Osteoblast (primary cell): Measurements from ENCODE around the gene POMP. TPM values are rescaled to one million over a fixed set of nuclear protein-coding genes. Genes with fewer than 3 reads are reported as not detected.
A peak's percentile ranks its signal among the peaks of the same experiment; 100 is the strongest.
"Not testable (repeated sequence)": the region's sequence is repeated elsewhere in the genome, so short reads cannot be mapped to it uniquely, and the experiment has no call there.

ENCODE experiments used
- DNase-seq: peaks from one replicate; pipeline ENCODE4 v3.0.0; 2011; ENCODE audit warnings: low spot score, mixed read lengths; ENCODE audit not compliant: insufficient read length; ENCODE audit errors: missing footprints
- H2AFZ ChIP-seq: 2 replicates; pipeline ENCODE4 v1.6.0; 2011; ENCODE audit warnings: mild to moderate bottlenecking, low read length
- H3K27ac ChIP-seq: 2 replicates; pipeline ENCODE4 v1.5.1; 2011; ENCODE audit warnings: mild to moderate bottlenecking, low read depth, low read length, moderate library complexity
- H3K27me3 ChIP-seq: 2 replicates; pipeline ENCODE4 v1.6.0; 2012; ENCODE audit warnings: mild to moderate bottlenecking, control low read depth, inconsistent platforms, low read length, moderate library complexity; ENCODE audit not compliant: insufficient read depth
- H3K36me3 ChIP-seq: 2 replicates; pipeline ENCODE4 v1.5.1; 2011; ENCODE audit warnings: mild to moderate bottlenecking, low read length, control low read depth, moderate library complexity; ENCODE audit not compliant: insufficient read depth
- H3K4me1 ChIP-seq: 2 replicates; pipeline ENCODE4 v1.5.1; 2011; ENCODE audit warnings: mild to moderate bottlenecking, low read length, control low read depth, moderate library complexity; ENCODE audit not compliant: insufficient read depth
- H3K4me2 ChIP-seq: 2 replicates; pipeline ENCODE4 v1.6.0; 2011; ENCODE audit warnings: mild to moderate bottlenecking, low read length; ENCODE audit not compliant: insufficient read depth
- H3K4me3 ChIP-seq: fragments of 200-600 bp; sonication (generic); 3 replicates; pipeline ENCODE4 v1.5.1; 2012; ENCODE audit warnings: mild to moderate bottlenecking, low read length, inconsistent platforms; ENCODE audit not compliant: insufficient read depth
- H3K79me2 ChIP-seq: 2 replicates; pipeline ENCODE4 v1.6.0; 2012; ENCODE audit warnings: mild to moderate bottlenecking, low read length, control low read depth, inconsistent platforms; ENCODE audit not compliant: insufficient read depth
- H3K9me3 ChIP-seq: 2 replicates; pipeline ENCODE4 v1.5.1; 2011; ENCODE audit warnings: low read depth, low read length, control low read depth
- H4K20me1 ChIP-seq: 2 replicates; pipeline ENCODE4 v1.6.0; 2012; ENCODE audit warnings: mild to moderate bottlenecking, low read length, control low read depth; ENCODE audit not compliant: insufficient read depth
- total RNA-seq: library from RNA; depleted of rRNA; stranded (reverse); fragments of >200 nt; gene quantifications from 2 replicates; pipeline ENCODE4 v1.2.3, GENCODE V29; 2012
- TF ChIP-seq, protein P1 (sequence below): IDR thresholded peaks from 2 replicates; pipeline ENCODE4 v1.5.1; 2011; ENCODE audit warnings: mild to moderate bottlenecking, low read depth, low read length, moderate library complexity; ENCODE audit errors: extremely low read depth

Gene POMP
- total RNA-seq, 1 donor, result 73.1 TPM

DNA sequence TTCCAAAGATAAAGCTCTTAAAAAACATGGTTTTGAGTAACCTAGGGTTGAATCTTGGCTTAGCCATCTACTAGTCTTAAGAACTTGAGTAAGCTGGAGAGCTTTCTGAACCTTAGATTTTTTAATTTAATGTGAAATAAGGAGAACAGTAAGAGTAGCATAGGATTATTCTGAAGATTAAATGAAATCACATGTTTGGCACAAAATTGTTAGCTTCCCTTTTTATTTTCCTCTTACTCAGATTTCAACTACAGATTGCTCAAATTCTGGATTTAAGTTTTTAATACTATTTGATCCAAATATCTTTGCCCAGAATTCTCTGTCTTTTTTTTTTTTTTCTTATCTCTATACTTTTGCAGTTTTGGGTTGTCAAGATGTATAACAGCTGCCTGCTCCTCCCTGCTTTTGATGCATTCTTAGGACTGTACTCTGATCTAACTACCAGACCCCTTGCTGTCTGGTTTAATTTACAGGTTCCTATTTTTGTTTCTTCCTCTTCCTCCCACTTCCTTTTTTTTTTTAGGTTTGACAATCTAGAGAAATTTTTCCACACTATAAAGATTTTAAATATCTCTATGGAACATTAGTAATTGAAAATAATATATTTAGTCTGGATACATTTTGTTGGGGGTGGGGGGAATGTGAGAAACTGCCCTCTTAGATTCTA lies 12.3 kb downstream of the POMP start:
- Histone ChIP-seq H3K4me3 (no peak overlapping the region), H3K9me3 (no peaks in the 10 kb centered on the region), H2AFZ (no peak overlapping the region), H3K27ac (no peak overlapping the region), H3K79me2 (peaks cover 36% of the 10 kb centered on the region), H3K27me3 (no peaks in the 10 kb centered on the region), H3K36me3 (peaks cover 89% of the 10 kb centered on the region), H3K4me2 (no peak overlapping the region), H3K4me1 (no peaks in the 10 kb centered on the region), H4K20me1 (peaks cover 15% of the 10 kb centered on the region)
- no peak for DNase-seq
- TF ChIP-seq, protein P1, sequence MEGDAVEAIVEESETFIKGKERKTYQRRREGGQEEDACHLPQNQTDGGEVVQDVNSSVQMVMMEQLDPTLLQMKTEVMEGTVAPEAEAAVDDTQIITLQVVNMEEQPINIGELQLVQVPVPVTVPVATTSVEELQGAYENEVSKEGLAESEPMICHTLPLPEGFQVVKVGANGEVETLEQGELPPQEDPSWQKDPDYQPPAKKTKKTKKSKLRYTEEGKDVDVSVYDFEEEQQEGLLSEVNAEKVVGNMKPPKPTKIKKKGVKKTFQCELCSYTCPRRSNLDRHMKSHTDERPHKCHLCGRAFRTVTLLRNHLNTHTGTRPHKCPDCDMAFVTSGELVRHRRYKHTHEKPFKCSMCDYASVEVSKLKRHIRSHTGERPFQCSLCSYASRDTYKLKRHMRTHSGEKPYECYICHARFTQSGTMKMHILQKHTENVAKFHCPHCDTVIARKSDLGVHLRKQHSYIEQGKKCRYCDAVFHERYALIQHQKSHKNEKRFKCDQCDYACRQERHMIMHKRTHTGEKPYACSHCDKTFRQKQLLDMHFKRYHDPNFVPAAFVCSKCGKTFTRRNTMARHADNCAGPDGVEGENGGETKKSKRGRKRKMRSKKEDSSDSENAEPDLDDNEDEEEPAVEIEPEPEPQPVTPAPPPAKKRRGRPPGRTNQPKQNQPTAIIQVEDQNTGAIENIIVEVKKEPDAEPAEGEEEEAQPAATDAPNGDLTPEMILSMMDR, result no peak

DNA sequence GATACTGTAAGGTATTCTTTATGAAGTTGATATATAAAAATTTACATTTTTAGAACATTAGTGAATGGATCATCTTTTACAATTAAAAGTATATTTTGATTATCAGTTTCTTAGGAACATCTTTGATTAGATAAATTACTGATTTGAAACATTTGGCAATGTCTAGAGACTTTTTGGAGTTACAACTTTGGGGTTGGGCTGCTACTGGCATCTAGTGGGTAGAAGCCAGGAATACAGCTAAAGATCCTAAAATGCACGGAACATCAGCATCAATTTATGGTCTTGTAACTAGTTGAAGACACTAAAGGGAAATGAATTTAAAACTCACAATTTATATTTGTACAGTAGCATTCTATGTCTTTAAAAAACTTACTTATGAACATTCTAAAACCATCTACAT lies 19.9 kb downstream of the POMP start:
- Histone ChIP-seq H3K27ac (no peak overlapping the region), H2AFZ (no peak overlapping the region), H3K4me2 (no peak overlapping the region), H3K4me1 (no peaks in the 10 kb centered on the region), H3K27me3 (no peaks in the 10 kb centered on the region), H4K20me1 (peaks cover 4% of the 10 kb centered on the region), H3K4me3 (no peak overlapping the region), H3K79me2 (peaks cover 3% of the 10 kb centered on the region), H3K9me3 (no peaks in the 10 kb centered on the region), H3K36me3 (peaks cover 39% of the 10 kb centered on the region)
- DNase-seq, result no peak
- TF ChIP-seq, protein P1, result peak; percentile 29

DNA sequence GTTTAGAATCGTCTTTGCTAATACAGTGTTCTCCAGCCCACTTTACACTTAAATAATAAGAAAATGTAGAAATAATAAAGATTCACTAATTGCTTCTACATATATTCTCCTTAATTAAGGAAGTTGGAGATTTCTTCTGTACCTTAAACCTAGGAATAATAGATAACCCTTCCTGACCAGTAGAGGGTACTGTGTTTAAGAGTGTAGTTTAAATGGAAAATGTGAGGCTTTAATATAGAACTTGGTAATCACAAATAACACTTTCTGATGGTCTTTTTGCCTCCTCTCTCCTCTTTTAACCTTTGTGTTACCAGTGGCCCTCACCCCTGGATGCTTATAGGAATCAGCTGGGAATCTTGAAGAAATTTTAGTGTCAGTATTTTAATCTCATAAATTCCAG lies 20.7 kb downstream of the POMP start:
- no peak overlapping the region for H2AFZ ChIP-seq
- no peaks in the 10 kb centered on the region for H3K9me3 ChIP-seq
- H3K4me2 ChIP-seq, result no peak overlapping the region
- H3K4me3 ChIP-seq, result no peak overlapping the region
- H3K4me1 ChIP-seq, result no peaks in the 10 kb centered on the region
- H3K27me3 ChIP-seq, result no peaks in the 10 kb centered on the region
- H3K36me3 ChIP-seq, result peaks cover 31% of the 10 kb centered on the region
- TF ChIP-seq, protein P1, result peak; percentile 44
- no peak for DNase-seq
- H3K79me2 ChIP-seq, result no peaks in the 10 kb centered on the region
- no peak overlapping the region for H3K27ac ChIP-seq
- peaks cover 4% of the 10 kb centered on the region for H4K20me1 ChIP-seq

DNA sequence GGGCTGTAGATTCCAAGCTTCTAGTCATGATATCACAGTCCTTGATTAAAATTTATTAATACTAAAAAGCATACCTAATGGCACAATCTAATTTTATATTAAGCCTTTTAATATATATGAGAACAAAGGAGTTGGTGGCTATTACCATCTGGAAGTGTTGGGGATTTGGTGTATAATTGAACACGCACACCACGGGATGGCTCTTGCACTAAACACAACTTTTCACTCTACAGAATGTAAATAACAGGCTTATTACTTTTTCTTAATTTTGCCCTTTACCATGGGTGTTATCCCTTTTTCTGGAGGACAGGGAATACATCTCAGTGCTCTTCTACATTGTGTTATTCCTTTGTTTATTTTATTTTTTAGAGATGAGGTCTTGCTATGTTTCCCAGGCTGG lies 21.6 kb downstream of the POMP start:
- Histone ChIP-seq H3K9me3 (no peaks in the 10 kb centered on the region), H3K36me3 (peaks cover 26% of the 10 kb centered on the region), H2AFZ (no peak overlapping the region), H3K4me1 (no peaks in the 10 kb centered on the region), H3K27me3 (peaks cover 2% of the 10 kb centered on the region), H3K4me3 (no peak overlapping the region), H3K27ac (no peak overlapping the region), H4K20me1 (peaks cover 4% of the 10 kb centered on the region), H3K4me2 (no peak overlapping the region), H3K79me2 (no peaks in the 10 kb centered on the region)
- no peak for DNase-seq
- TF ChIP-seq, protein P1, result no peak

DNA sequence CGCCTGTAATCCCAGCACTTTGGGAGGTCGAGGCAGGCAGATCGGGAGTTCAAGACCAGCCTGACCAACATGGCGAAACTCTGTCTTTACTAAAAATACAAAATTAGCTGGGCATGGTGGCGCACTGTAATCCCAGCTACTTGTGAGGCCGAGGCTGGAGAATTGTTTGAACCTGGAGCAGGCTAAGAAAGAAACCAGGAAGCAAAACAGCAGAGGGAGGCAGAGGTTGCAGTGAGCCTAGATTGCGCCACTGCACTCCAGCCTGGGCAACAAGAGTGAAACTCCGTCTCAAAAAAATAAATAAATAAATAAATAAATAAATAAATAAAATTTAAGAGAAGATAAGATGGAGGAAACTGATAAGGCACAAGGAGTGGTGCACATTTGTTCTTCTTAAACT lies 24.2 kb downstream of the POMP start:
- not testable (repeated sequence) for H3K4me3 ChIP-seq, H2AFZ ChIP-seq, H3K36me3 ChIP-seq, DNase-seq, H3K9me3 ChIP-seq, H3K79me2 ChIP-seq, H3K27ac ChIP-seq, H4K20me1 ChIP-seq, H3K4me2 ChIP-seq, H3K27me3 ChIP-seq, H3K4me1 ChIP-seq
